ENCODE measurements around the gene KISS1. TPM values are rescaled to one million over a fixed set of nuclear protein-coding genes. Genes with fewer than 3 reads are reported as not detected.
A peak's percentile ranks its signal among the peaks of the same experiment; 100 is the strongest.

The KISS1 gene
- total RNA-seq, 4 donors from 2014 or later = not detected

DNA sequence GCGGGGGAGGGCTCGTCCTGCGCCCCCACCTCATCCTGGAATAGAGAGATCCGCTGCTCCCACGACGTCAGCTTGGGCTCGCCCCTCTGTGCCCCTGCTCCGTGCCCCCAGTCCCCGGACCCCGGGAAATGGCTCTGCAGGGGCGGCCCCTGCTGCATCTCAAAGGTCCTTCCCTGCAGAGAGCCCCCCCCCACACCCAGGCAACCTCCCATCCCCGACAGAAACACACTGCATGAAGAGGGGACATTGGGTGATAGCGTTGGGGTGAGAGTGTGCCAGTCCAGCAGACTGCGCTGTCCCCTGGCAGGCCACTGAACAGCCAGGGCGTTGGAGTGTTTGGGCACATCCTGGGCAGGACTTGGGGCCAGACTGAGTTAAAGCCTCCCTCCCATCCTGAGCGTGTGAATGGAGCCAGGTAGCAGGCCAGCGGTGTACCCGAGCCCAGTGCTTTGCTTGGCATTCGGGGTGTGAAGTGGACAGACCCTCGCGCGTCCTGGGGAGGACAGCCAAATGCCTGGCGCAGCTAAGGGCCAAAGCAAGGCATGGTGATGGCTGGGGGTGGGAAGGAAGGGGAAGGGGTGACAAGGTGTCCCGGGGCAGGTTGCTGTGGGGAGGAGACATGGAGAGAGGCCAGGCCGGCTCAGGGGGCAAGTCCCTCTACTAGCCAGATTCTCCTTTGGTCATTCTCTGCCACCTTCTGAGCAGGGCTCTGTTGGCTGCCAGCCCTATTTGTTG, 43.8 kb downstream of the KISS1 start:
- intact Hi-C loops (cut with DNase I) = no loop called here
- TF ChIP-seq, protein P1, sequence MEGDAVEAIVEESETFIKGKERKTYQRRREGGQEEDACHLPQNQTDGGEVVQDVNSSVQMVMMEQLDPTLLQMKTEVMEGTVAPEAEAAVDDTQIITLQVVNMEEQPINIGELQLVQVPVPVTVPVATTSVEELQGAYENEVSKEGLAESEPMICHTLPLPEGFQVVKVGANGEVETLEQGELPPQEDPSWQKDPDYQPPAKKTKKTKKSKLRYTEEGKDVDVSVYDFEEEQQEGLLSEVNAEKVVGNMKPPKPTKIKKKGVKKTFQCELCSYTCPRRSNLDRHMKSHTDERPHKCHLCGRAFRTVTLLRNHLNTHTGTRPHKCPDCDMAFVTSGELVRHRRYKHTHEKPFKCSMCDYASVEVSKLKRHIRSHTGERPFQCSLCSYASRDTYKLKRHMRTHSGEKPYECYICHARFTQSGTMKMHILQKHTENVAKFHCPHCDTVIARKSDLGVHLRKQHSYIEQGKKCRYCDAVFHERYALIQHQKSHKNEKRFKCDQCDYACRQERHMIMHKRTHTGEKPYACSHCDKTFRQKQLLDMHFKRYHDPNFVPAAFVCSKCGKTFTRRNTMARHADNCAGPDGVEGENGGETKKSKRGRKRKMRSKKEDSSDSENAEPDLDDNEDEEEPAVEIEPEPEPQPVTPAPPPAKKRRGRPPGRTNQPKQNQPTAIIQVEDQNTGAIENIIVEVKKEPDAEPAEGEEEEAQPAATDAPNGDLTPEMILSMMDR (IDR thresholded peaks at IDR 0.05) = peak in 1 of 6 experiments; percentile 4
- no peak for TF ChIP-seq POLR2A (IDR thresholded peaks at IDR 0.05)
- H3K27me3 ChIP-seq = no peaks in the 10 kb centered on the region
- no peaks in the 10 kb centered on the region for H3K9me3 ChIP-seq
- peak overlapping the region in 2 of 3 donors; percentile 44 to 56 for H3K27ac ChIP-seq
- WGBS, 2 donors = 33 to 50% methylated on average over 14 to 19 of the region's 25 CpGs
- H3K4me3 ChIP-seq (replicated peaks in 1 of 3) = peak overlapping the region; percentile 7 to 91 (median 19)
- peaks cover 13 to 20% of the 10 kb centered on the region in 2 donors for H3K4me1 ChIP-seq
- H3K36me3 ChIP-seq = no peaks in the 10 kb centered on the region
- peak; percentile 40 to 44 for DNase-seq

DNA sequence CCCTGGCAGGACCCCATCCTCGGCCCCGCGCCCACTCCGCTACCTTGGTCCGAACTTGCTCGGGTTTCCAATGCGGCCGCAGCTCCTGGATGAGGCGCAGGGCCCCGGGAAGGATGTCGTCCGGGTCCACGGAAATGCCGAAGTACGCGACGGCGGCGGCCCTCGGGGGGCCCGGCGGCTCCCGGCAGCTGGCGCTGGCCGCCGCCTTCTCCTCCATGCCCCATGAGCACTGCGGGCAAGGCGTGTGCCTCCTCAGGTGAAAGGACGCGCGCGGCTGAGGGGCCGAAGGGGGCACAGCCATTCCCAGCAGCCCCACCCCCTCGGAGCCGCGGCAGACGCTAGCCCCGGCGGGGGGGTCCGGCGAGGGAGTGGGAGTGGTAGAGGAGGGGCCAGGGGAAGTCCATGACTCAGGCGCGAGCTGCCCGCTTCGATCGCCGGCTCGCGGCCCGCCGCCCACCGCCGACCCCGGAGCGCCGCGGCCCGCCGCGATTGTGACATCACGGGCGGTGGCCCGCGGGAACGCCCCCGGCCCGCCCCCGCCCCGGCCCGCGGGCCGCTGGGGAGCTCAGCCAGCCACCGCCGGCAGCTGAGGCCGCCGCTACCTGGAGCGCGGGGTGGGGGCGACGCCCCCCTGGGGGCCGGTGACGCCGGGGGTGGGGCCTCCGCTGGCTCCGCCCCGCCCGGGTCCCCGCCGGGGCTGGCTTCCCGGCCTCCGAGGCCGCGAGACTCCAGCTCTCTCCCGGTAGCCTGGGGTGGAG, 44.6 kb downstream of the KISS1 start, which contains the start of gene ETNK2:
TSS of gene ETNK2 (minus strand) at position 493 of the 758 bp plus-strand sequence. CDS start at position 301, 192 bp downstream.
- Histone ChIP-seq H3K4me1 (peaks cover 13 to 20% of the 10 kb centered on the region in 2 donors), H3K27ac (peak within 1 kb of the TSS; percentile 0 to 56 (median 54)), H3K4me3 (replicated peaks in 1 of 3) (peak within 1 kb of the TSS; percentile 64 to 91 (median 86)), H3K9me3 (no peaks in the 10 kb centered on the region), H3K27me3 (no peaks in the 10 kb centered on the region), H3K36me3 (no peaks in the 10 kb centered on the region)
- intact Hi-C loops (cut with DNase I) = no loop called here
- peak; percentile 71 to 75 for DNase-seq
- peak in 1 of 2 donors; percentile 44 for TF ChIP-seq POLR2A (IDR thresholded peaks at IDR 0.05)
- TF ChIP-seq, protein P1 (IDR thresholded peaks at IDR 0.05) = no peak
- 3 to 4% methylated on average over 8 to 14 of the region's 94 CpGs for WGBS, 2 donors

DNA sequence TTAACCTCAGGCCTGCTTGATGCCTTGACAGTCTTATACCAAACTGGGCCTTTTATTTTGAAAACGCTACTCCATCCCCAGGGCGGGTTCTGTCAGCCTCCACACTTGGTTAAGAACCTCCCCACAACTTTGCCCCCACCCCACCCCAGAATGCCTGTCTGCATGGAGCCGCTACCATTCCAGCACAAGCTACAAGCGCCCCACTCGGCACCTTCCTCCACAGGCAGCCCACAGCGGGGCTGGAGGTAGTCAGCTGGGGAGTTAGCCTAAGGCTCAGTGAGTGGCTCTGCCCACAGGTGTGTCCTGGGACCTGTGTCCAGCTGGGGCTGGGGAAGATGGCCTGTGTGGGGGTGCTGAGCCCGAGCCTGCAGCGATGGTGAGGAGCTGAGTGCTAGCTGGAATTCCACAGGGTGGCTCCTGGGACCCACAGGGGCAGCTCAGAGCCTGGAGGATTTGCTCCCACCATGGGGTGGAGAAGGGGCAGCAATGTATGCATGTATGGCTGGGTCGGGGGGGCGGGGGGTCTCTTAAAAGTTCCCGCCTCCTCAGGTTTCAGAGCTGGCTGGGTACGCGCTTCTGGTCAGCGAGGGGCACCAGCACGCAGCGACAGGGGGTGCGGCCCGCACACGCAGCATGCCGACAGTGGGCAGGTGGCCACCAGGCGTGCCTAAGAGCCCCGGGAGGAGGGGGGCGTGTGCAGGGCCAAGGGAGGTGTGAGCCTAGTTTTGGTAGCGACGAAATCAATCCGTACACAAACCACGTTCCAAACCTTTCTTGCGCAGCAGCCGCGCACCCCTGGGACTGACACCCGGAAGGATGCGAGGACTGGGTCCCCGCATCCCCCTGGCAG, 45.4 kb downstream of the KISS1 start:
- peak; percentile 49 for DNase-seq
- intact Hi-C loops (cut with DNase I) = no loop called here
- no peaks in the 10 kb centered on the region for H3K27me3 ChIP-seq
- no peaks in the 10 kb centered on the region for H3K9me3 ChIP-seq
- H3K4me3 ChIP-seq (replicated peaks in 1 of 3) = peak overlapping the region; percentile 64 to 91 (median 86)
- H3K4me1 ChIP-seq = peaks cover 13 to 20% of the 10 kb centered on the region in 2 donors
- TF ChIP-seq, protein P1 (IDR thresholded peaks at IDR 0.05) = no peak
- TF ChIP-seq POLR2A (IDR thresholded peaks at IDR 0.05) = no peak
- H3K27ac ChIP-seq = peak overlapping the region in 2 of 3 donors; percentile 35 to 54
- 23 to 29% methylated on average over 18 to 25 of the region's 33 CpGs for WGBS, 2 donors
- H3K36me3 ChIP-seq = no peaks in the 10 kb centered on the region

DNA sequence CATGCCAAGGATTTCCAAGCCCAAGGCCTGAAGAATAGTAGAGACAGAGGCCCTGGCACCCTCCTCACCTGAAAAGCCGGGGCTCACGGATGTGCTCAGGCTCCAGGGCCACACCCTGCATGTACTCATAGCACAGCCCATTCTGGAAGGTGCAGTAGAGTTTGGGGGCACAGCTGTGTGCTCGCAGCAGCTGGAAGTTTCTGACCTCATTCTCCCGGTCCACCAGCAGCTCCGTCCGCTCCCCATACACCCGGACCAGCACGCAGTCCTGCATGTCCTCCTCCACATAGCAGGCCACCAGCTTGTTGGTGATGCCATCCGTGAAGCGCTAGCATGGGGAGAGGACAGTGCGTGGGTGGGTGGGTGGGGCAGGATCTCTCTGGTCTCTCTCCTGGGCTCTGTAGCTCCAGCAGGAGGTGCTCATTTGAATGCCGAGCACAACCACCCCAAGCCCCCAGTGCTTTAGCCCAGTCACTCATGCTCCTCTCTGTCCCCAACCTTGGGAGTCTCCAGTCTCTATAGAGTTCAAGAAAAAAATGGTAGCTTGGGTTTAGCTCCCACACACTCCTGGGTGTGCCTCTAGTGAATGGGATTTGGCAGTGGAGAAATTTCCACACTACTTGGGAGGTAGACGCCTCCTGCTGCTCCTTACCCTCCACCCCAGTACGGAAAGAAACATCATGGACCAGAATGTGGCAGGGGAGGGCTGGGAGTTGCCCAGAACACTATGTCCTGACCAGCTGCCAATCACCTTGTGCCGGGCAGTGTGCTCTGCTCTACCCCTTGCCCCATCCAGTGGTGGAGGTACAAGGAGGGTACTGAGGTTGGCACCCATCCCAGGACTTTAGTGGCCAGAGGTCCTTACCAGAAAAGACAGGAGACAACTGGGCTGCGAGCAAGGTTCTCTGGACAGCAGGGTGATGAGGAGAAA, 46.4 kb downstream of the KISS1 start:
- peaks cover 13 to 20% of the 10 kb centered on the region in 2 donors for H3K4me1 ChIP-seq
- TF ChIP-seq, protein P1 (IDR thresholded peaks at IDR 0.05) = no peak
- H3K27ac ChIP-seq = peak overlapping the region in 1 of 3 donors; percentile 35
- intact Hi-C loops (cut with DNase I) = loop anchor here (10.0 kb wide), 1 partner anchor 355 kb away; the partner anchor contains the start of genes ZBED6 and ZC3H11A
- H3K9me3 ChIP-seq = no peaks in the 10 kb centered on the region
- no peaks in the 10 kb centered on the region for H3K36me3 ChIP-seq
- H3K27me3 ChIP-seq = no peaks in the 10 kb centered on the region
- WGBS, 2 donors = 83 to 92% methylated on average over 6 to 16 of the region's 16 CpGs
- peak; percentile 39 to 54 for DNase-seq
- H3K4me3 ChIP-seq (replicated peaks in 1 of 3) = no peak overlapping the region
